Astrocyte (in vitro differentiated cells and primary cell): ENCODE data around the gene ZDHHC14. TPM values are rescaled to one million over a fixed set of nuclear protein-coding genes. Genes with fewer than 3 reads are reported as not detected.

ENCODE experiments used
- DNase-seq: peaks from one replicate; pipeline ENCODE4 v3.0.0-alpha.2; 2010; ENCODE audit warnings: low read depth
- FAIRE-seq: peaks from 2 replicates; lab custom pipeline; 2011; peaks lifted over from hg19 to GRCh38; lab: Jason Lieb, UNC
- H2AFZ ChIP-seq: 2 replicates; pipeline ENCODE4 v1.6.0; 2012; ENCODE audit warnings: low read depth, low read length, inconsistent platforms
- H3K27ac ChIP-seq: 2 replicates; pipeline ENCODE4 v1.5.1; 2011; ENCODE audit warnings: low read depth, low read length, inconsistent platforms
- H3K27me3 ChIP-seq: 2 replicates; pipeline ENCODE4 v1.6.0; 2011; ENCODE audit warnings: low read length, inconsistent platforms; ENCODE audit not compliant: insufficient read depth
- H3K36me3 ChIP-seq: 2 replicates; pipeline ENCODE4 v1.5.1; 2011; ENCODE audit warnings: low read length, inconsistent platforms; ENCODE audit not compliant: insufficient read depth
- H3K4me1 ChIP-seq: 2 replicates; pipeline ENCODE4 v1.5.1; 2011; ENCODE audit warnings: low read length, inconsistent platforms; ENCODE audit not compliant: insufficient read depth
- H3K4me2 ChIP-seq: 2 replicates; pipeline ENCODE4 v1.6.0; 2012; ENCODE audit warnings: low read length, inconsistent platforms
- H3K4me3 ChIP-seq: 2 replicates; pipeline ENCODE4 v1.5.1; 2011; ENCODE audit warnings: low read depth, mild to moderate bottlenecking, low read length, inconsistent platforms; ENCODE audit not compliant: insufficient read depth
- H3K79me2 ChIP-seq: 2 replicates; pipeline ENCODE4 v1.6.0; 2012; ENCODE audit warnings: mild to moderate bottlenecking, low read length, inconsistent platforms; ENCODE audit not compliant: insufficient read depth
- H3K9ac ChIP-seq: 2 replicates; pipeline ENCODE4 v1.6.0; 2012; ENCODE audit warnings: mild to moderate bottlenecking, low read length, inconsistent platforms
- H3K9me3 ChIP-seq: 2 replicates; pipeline ENCODE4 v1.5.1; 2012; ENCODE audit warnings: low read depth, mild to moderate bottlenecking, low read length, inconsistent platforms; ENCODE audit not compliant: insufficient read depth
- H4K20me1 ChIP-seq: 2 replicates; pipeline ENCODE4 v1.6.0; 2012; ENCODE audit warnings: low read length, inconsistent platforms; ENCODE audit not compliant: insufficient read depth
- H3K27ac Mint-ChIP-seq: one replicate; pipeline ENCODE4 v1.8.0; 2021; ENCODE audit warnings: mild to moderate bottlenecking, mixed read lengths; ENCODE audit not compliant: unreplicated experiment
- H3K27me3 Mint-ChIP-seq: one replicate; pipeline ENCODE4 v1.8.0; 2021; ENCODE audit warnings: low read depth, mixed read lengths; ENCODE audit not compliant: unreplicated experiment
- H3K36me3 Mint-ChIP-seq: one replicate; pipeline ENCODE4 v1.8.0; 2021; ENCODE audit warnings: low read depth, mixed read lengths; ENCODE audit not compliant: unreplicated experiment
- H3K4me1 Mint-ChIP-seq: one replicate; pipeline ENCODE4 v1.8.0; 2021; ENCODE audit warnings: low read depth, mixed read lengths; ENCODE audit not compliant: unreplicated experiment
- H3K4me3 Mint-ChIP-seq: one replicate; pipeline ENCODE4 v1.8.0; 2021; ENCODE audit warnings: mild to moderate bottlenecking, moderate library complexity, mixed read lengths; ENCODE audit not compliant: unreplicated experiment
- H3K9me3 Mint-ChIP-seq: one replicate; pipeline ENCODE4 v1.8.0; 2021; ENCODE audit warnings: mild to moderate bottlenecking, mixed read lengths; ENCODE audit not compliant: unreplicated experiment
- EZH2 ChIP-seq: IDR thresholded peaks from 2 replicates; pipeline ENCODE4 v1.6.1; 2012; ENCODE audit warnings: mild to moderate bottlenecking, low read length, inconsistent platforms; ENCODE audit not compliant: insufficient read depth
- total RNA-seq: library from RNA; stranded (reverse); gene quantifications from 2 replicates; pipeline ENCODE4 v1.2.1, GENCODE V29; 2021
- TF ChIP-seq, protein P1 (sequence below): IDR thresholded peaks from 2 replicates; pipeline ENCODE4 v1.5.1; 2011; ENCODE audit warnings: low read depth, mild to moderate bottlenecking, inconsistent platforms, low read length, moderate library complexity; ENCODE audit not compliant: insufficient read depth

The ZDHHC14 gene
- total RNA-seq, 1 donor from 2014 or later = 7.2 TPM

DNA sequence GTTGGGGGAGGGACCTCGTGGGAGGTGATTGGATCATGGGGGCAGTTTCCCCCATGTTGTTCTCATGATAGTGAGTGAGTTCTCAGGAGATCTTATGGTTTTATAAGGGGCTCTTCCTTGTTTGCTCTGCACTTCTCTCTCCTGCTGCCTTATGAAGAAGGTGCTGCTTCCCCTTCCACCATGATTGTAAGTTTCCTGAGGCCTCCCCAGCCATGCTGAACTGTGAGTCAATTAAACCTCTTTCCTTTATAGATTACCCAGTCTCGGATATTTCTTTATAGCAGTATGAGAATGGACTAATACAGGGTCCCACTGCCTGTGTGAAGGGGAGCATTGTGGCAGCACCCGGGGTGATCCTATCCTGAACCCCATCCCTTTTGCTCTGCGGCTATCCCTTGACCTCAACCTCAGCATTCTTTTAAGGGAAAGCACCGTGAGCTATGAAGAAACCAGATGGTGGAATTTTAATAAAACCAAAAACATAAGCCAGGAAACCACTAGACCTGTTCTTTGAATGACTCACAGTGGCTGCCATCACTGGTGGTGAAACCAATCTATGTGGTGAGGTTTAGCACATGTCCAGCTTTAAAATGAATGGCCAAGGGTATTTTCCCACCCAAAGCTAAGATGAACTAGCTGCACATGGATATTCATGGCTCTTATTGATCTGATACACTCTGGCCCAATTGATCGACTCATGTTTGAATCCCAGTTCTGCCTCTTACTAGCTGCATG lies 62.2 kb downstream of the ZDHHC14 start:
- H3K4me1 ChIP-seq = peaks cover 6% of the 10 kb centered on the region
- H3K9ac ChIP-seq = no peak overlapping the region
- H2AFZ ChIP-seq = no peak overlapping the region
- Mint-ChIP-seq H3K9me3 (peaks cover 2% of the 10 kb centered on the region), H3K36me3 (peaks cover 4% of the 10 kb centered on the region), H3K27me3 (peaks cover 4% of the 10 kb centered on the region), H3K4me1 (peaks cover 14% of the 10 kb centered on the region), H3K4me3 (no peak overlapping the region), H3K27ac (peak overlapping the region; percentile 91)
- peak; percentile 94 for DNase-seq
- H3K4me2 ChIP-seq = no peak overlapping the region
- H3K36me3 ChIP-seq = no peaks in the 10 kb centered on the region
- no peaks in the 10 kb centered on the region for H3K9me3 ChIP-seq
- H4K20me1 ChIP-seq = no peaks in the 10 kb centered on the region
- H3K4me3 ChIP-seq = no peak overlapping the region
- TF ChIP-seq, protein P1, sequence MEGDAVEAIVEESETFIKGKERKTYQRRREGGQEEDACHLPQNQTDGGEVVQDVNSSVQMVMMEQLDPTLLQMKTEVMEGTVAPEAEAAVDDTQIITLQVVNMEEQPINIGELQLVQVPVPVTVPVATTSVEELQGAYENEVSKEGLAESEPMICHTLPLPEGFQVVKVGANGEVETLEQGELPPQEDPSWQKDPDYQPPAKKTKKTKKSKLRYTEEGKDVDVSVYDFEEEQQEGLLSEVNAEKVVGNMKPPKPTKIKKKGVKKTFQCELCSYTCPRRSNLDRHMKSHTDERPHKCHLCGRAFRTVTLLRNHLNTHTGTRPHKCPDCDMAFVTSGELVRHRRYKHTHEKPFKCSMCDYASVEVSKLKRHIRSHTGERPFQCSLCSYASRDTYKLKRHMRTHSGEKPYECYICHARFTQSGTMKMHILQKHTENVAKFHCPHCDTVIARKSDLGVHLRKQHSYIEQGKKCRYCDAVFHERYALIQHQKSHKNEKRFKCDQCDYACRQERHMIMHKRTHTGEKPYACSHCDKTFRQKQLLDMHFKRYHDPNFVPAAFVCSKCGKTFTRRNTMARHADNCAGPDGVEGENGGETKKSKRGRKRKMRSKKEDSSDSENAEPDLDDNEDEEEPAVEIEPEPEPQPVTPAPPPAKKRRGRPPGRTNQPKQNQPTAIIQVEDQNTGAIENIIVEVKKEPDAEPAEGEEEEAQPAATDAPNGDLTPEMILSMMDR = no peak
- TF ChIP-seq EZH2 = no peak
- FAIRE-seq = no peak
- no peaks in the 10 kb centered on the region for H3K79me2 ChIP-seq
- H3K27me3 ChIP-seq = no peaks in the 10 kb centered on the region
- H3K27ac ChIP-seq = no peak overlapping the region

DNA sequence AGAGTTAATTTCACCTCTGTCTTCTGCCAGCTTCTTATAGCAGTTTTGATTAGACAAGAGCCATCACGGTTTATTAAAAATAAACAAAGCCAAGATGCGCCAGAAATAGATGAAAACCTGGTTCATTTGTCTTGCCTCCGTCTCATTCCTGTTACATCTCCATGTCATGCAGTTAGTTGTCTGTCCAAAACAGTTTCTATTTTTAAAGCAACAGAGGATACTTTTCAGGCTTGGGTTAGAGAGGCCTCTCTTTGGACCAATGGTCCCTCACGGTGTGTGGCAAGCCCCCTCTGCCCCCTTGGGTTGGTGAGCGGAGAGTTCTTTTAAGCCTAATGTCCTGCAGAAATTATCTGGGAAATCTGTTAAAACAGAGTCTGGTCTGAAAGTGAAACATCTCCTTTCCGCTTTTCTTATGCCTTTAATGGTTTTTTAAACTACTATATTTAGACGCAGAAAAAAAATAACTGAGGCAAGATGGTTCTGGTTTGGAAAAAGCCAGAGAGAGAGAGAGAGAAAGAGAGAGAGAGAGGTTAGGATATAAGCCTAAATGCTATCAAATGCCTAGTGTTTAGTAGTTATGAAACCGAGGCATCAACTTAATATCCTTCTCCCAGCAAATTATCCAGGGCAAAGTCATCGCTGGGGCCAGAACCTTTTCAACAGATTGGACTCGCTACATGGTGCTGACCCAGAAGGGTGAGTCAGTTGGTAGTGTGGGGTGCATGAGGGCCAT lies 64.5 kb downstream of the ZDHHC14 start:
- FAIRE-seq (no peak), DNase-seq (no peak)
- no peak for TF ChIP-seq EZH2
- TF ChIP-seq, protein P1 = no peak
- H3K27me3 Mint-ChIP-seq = no peaks in the 10 kb centered on the region
- Histone ChIP-seq H3K27me3 (no peaks in the 10 kb centered on the region), H3K9me3 (no peaks in the 10 kb centered on the region), H3K4me3 (no peak overlapping the region), H3K4me2 (no peak overlapping the region), H3K4me1 (peaks cover 6% of the 10 kb centered on the region), H3K27ac (no peak overlapping the region), H3K79me2 (no peaks in the 10 kb centered on the region), H2AFZ (no peak overlapping the region), H4K20me1 (no peaks in the 10 kb centered on the region), H3K36me3 (no peaks in the 10 kb centered on the region), H3K9ac (no peak overlapping the region)
- no peak overlapping the region for H3K27ac Mint-ChIP-seq
- peaks cover 16% of the 10 kb centered on the region for H3K4me1 Mint-ChIP-seq
- no peak overlapping the region for H3K4me3 Mint-ChIP-seq
- peaks cover 2% of the 10 kb centered on the region for H3K9me3 Mint-ChIP-seq
- H3K36me3 Mint-ChIP-seq = peaks cover 2% of the 10 kb centered on the region
